Astrocyte of the cerebellum (primary cell): Measurements from ENCODE around the gene HERC6.
"Not testable (repeated sequence)": the region's sequence is repeated elsewhere in the genome, so short reads cannot be mapped to it uniquely, and the experiment has no call there.

Experiments used
- DNase-seq: peaks from one replicate; pipeline ENCODE4 v3.0.0-alpha.2; 2011; ENCODE audit warnings: low read depth
- H3K4me3 ChIP-seq: 2 replicates; pipeline ENCODE4 v1.5.1; 2011; ENCODE audit warnings: mild to moderate bottlenecking, low read depth, low read length, moderate library complexity
- CTCF ChIP-seq: IDR thresholded peaks from 2 replicates; pipeline ENCODE4 v1.5.1; 2012; ENCODE audit warnings: low read length, low read depth, moderate library complexity, mild to moderate bottlenecking; ENCODE audit errors: missing control alignments
- in situ Hi-C: cut with HindIII; loops from 2 replicates; pipeline ENCODE4 v1.10.0; 2017; ENCODE audit warnings: low sequenced_read_pairs

The HERC6 gene

GRCh38 chr4:88360791-88361190 lies 17.9 kb upstream of the HERC6 start:
- no peak overlapping the region for H3K4me3 ChIP-seq
- in situ Hi-C loops, result loop anchor here (25.0 kb wide), 1 partner anchor 152 kb away; the partner anchor contains the start of gene PYURF
- TF ChIP-seq CTCF, result no peak
- DNase-seq, result no peak

- H3K4me3 ChIP-seq, DNase-seq: not testable (repeated sequence)
These were observed 17.4 kb upstream of the HERC6 start for GRCh38 chr4:88361217-88361773.

GRCh38 chr4:88366460-88366859 lies 12.2 kb upstream of the HERC6 start:
- no peak for TF ChIP-seq CTCF
- in situ Hi-C loops, result loop anchor here (25.0 kb wide), 1 partner anchor 146 kb away; the partner anchor contains the start of gene PYURF
- DNase-seq, result no peak
- no peak overlapping the region for H3K4me3 ChIP-seq

More at GRCh38 chr4:88361217-88361773, 17.4 kb upstream of the HERC6 start:
- in situ Hi-C loops, result loop anchor here (25.0 kb wide), 1 partner anchor 151 kb away; the partner anchor contains the start of gene PYURF

- H3K4me3 ChIP-seq, result no peak overlapping the region
- no peak for DNase-seq
- no peak for TF ChIP-seq CTCF
- in situ Hi-C loops, result loop anchor here (25.0 kb wide), 1 partner anchor 144 kb away; the partner anchor contains the start of gene PYURF
These were observed 10.8 kb upstream of the HERC6 start for GRCh38 chr4:88367826-88368225.

- DNase-seq, result peak; percentile 26
- in situ Hi-C loops, result loop anchor here (25.0 kb wide), 1 partner anchor 143 kb away; the partner anchor contains the start of gene PYURF
- peak; percentile 59 for TF ChIP-seq CTCF
These were observed 9.4 kb upstream of the HERC6 start for GRCh38 chr4:88369180-88369812.

GRCh38 chr4:88381123-88381522 lies 2.5 kb downstream of the HERC6 start:
- in situ Hi-C loops, result no loop called here
- H3K4me3 ChIP-seq, result no peak overlapping the region
- TF ChIP-seq CTCF, result no peak
- no peak for DNase-seq

More at GRCh38 chr4:88369180-88369812, 9.4 kb upstream of the HERC6 start:
- not testable (repeated sequence) for H3K4me3 ChIP-seq

GRCh38 chr4:88382621-88383020 lies 4.0 kb downstream of the HERC6 start:
- in situ Hi-C loops, result no loop called here
- no peak for DNase-seq
- no peak for TF ChIP-seq CTCF
- H3K4me3 ChIP-seq, result no peak overlapping the region
